WTC11 (cell line): Measurements from ENCODE around the gene RTP5. TPM values are rescaled to one million over a fixed set of nuclear protein-coding genes. Genes with fewer than 3 reads are reported as not detected.

Source experiments
- ATAC-seq: fragments of 200-7000 bp; cut with Tn5 transposase; 2 replicates; pipeline ENCODE4 v1.10.0; 2021; ENCODE audit warnings: mild to moderate bottlenecking, moderate library complexity
- CTCF ChIA-PET: fragments of 300-600 bp; sonication (Branson Sonifier 250); formaldehyde crosslinking; loops from one replicate; lab custom pipeline; 2021; ENCODE audit warnings: antibody characterized with exemption; lab: Charles Lee
- POLR2A ChIA-PET: fragments of 350-600 bp; sonication (Branson Sonifier 250); formaldehyde crosslinking; loops from one replicate; lab custom pipeline; 2021; ENCODE audit warnings: antibody characterized with exemption; lab: Charles Lee
- DNase-seq: peaks from one replicate; pipeline ENCODE4 v3.0.0; 2021; ENCODE audit warnings: low spot score
- H3K27ac Mint-ChIP-seq: 2 replicates; pipeline ENCODE4 v1.8.0; 2021; ENCODE audit warnings: mixed read lengths
- H3K27me3 Mint-ChIP-seq: 2 replicates; pipeline ENCODE4 v1.8.0; 2021; ENCODE audit warnings: low read depth, mild to moderate bottlenecking, moderate library complexity, mixed read lengths
- H3K36me3 Mint-ChIP-seq: 2 replicates; pipeline ENCODE4 v1.8.0; 2021; ENCODE audit warnings: mixed read lengths
- H3K4me1 Mint-ChIP-seq: 2 replicates; pipeline ENCODE4 v1.8.0; 2022; ENCODE audit warnings: mixed read lengths
- H3K4me3 Mint-ChIP-seq: 2 replicates; pipeline ENCODE4 v1.8.0; 2021; ENCODE audit warnings: mild to moderate bottlenecking, moderate library complexity, mixed read lengths
- H3K9me3 Mint-ChIP-seq: 2 replicates; pipeline ENCODE4 v1.8.0; 2021; ENCODE audit warnings: mixed read lengths
- CBFB ChIP-seq: sonication (generic); formaldehyde crosslinking; IDR thresholded peaks from 2 replicates; pipeline ENCODE4 v1.8.1; 2022; ENCODE audit warnings: mild to moderate bottlenecking, low read depth, missing genetic modification reagents
- FOXJ3 ChIP-seq: sonication (generic); formaldehyde crosslinking; IDR thresholded peaks from 2 replicates; pipeline ENCODE4 v1.9.0; 2021; ENCODE audit warnings: missing genetic modification reagents, mild to moderate bottlenecking, borderline replicate concordance
- GRHL2 ChIP-seq: fragments of 250-450 bp; sonication (Bioruptor Pico); IDR thresholded peaks from 2 replicates; pipeline ENCODE4 v1.8.0; 2022; ENCODE audit warnings: mild to moderate bottlenecking, moderate library complexity; ENCODE audit not compliant: insufficient replicate concordance, severe bottlenecking
- GTF2I ChIP-seq: fragments of 250-450 bp; sonication (Bioruptor Pico); conservative IDR thresholded peaks from 2 replicates; pipeline ENCODE4 v1.4.0; 2021; ENCODE audit warnings: mild to moderate bottlenecking
- SOX15 ChIP-seq: fragments of 250-450 bp; sonication (Bioruptor Pico); IDR thresholded peaks from 2 replicates; pipeline ENCODE4 v1.9.0; 2021; ENCODE audit warnings: mild to moderate bottlenecking
- SP1 ChIP-seq: sonication (generic); formaldehyde crosslinking; conservative IDR thresholded peaks from 2 replicates; pipeline ENCODE4 v1.8.1; 2022; ENCODE audit warnings: missing genetic modification reagents
- TCF7 ChIP-seq: sonication (generic); formaldehyde crosslinking; IDR thresholded peaks from 2 replicates; pipeline ENCODE4 v1.8.0; 2022; ENCODE audit warnings: mild to moderate bottlenecking, low read depth, missing genetic modification reagents, moderate library complexity
- TEAD4 ChIP-seq: sonication (generic); formaldehyde crosslinking; IDR thresholded peaks from 2 replicates; pipeline ENCODE4 v1.8.0; 2022; ENCODE audit warnings: mild to moderate bottlenecking, missing genetic modification reagents
- ZNF138 ChIP-seq: sonication (generic); formaldehyde crosslinking; conservative IDR thresholded peaks from 2 replicates; pipeline ENCODE4 v1.8.1; 2022; ENCODE audit warnings: mild to moderate bottlenecking, moderate library complexity, missing genetic modification reagents
- ZNF232 ChIP-seq: sonication (generic); formaldehyde crosslinking; IDR thresholded peaks from 2 replicates; pipeline ENCODE4 v1.8.0; 2022; ENCODE audit warnings: mild to moderate bottlenecking, missing genetic modification reagents
- ZNF396 ChIP-seq: fragments of 250-450 bp; sonication (Bioruptor Pico); IDR thresholded peaks from 2 replicates; pipeline ENCODE4 v1.8.0; 2021; ENCODE audit warnings: mild to moderate bottlenecking, moderate library complexity, borderline replicate concordance
- ZNF416 ChIP-seq: fragments of 250-450 bp; sonication (Bioruptor Pico); IDR thresholded peaks from 2 replicates; pipeline ENCODE4 v1.9.0; 2021; ENCODE audit warnings: mild to moderate bottlenecking, inconsistent platforms
- ZNF423 ChIP-seq: fragments of 250-450 bp; sonication (Bioruptor Pico); IDR thresholded peaks from 2 replicates; pipeline ENCODE4 v2.1.2; 2022; ENCODE audit warnings: mild to moderate bottlenecking, moderate library complexity
- total RNA-seq: library from RNA; stranded (reverse); gene quantifications from 3 replicates; pipeline ENCODE4 v1.2.3, GENCODE V29; 2021
- TF ChIP-seq, protein P1 (sequence below): sonication (generic); formaldehyde crosslinking; IDR thresholded peaks from 2 replicates; pipeline ENCODE4 v1.8.0; 2022; ENCODE audit warnings: mild to moderate bottlenecking, missing genetic modification reagents
- TF ChIP-seq, protein P2 (sequence below): sonication (generic); formaldehyde crosslinking; IDR thresholded peaks from 2 replicates; pipeline ENCODE4 v1.8.1; 2023; ENCODE audit warnings: mild to moderate bottlenecking, missing genetic modification reagents
- TF ChIP-seq, protein P3 (sequence below): sonication (generic); formaldehyde crosslinking; IDR thresholded peaks from 2 replicates; pipeline ENCODE4 v1.8.0; 2022; ENCODE audit warnings: mild to moderate bottlenecking, missing genetic modification reagents
- TF ChIP-seq, protein P4 (sequence below): sonication (generic); formaldehyde crosslinking; IDR thresholded peaks from 2 replicates; pipeline ENCODE4 v1.8.0; 2022; ENCODE audit warnings: missing genetic modification reagents
- TF ChIP-seq, protein P5 (sequence below): sonication (generic); formaldehyde crosslinking; IDR thresholded peaks from 2 replicates; pipeline ENCODE4 v1.8.1; 2023; ENCODE audit warnings: mild to moderate bottlenecking, missing genetic modification reagents, moderate library complexity
- TF ChIP-seq, protein P6 (sequence below): sonication (generic); formaldehyde crosslinking; IDR thresholded peaks from 2 replicates; pipeline ENCODE4 v1.8.1; 2023; ENCODE audit warnings: mild to moderate bottlenecking, missing genetic modification reagents, moderate library complexity

RTP5 gene
- total RNA-seq, 1 experiment from 2014 or later, result not detected

DNA sequence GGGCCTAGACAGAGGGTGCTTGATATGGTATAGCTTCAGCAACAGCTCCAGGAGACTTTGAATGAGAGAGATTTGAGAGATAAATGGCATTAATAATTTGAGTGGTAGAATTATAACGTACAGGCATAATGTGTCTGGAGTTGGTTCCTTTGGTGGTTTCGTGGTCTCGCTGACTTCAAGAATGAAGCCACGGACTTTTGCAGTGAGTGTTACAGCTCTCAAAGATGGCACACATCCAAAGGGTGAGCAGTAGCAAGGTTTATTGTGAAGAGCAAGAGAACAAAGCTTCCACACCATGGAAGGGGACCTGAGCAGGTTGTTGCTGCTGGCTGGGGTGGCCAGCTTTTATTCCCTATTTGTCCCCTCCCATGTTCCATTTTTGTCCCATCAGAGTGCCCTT, 33.9 kb upstream of the RTP5 start:
- DNase-seq (no peak), ATAC-seq (no peak)
- no peak overlapping the region for H3K27ac Mint-ChIP-seq
- CTCF ChIA-PET, result interaction anchor here (1.0 kb wide), 1 partner anchor 71 kb away, joined by 3 read pairs; no protein-coding TSS in a partner anchor
- no peaks in the 10 kb centered on the region for H3K36me3 Mint-ChIP-seq
- POLR2A ChIA-PET, result no interaction called here
- H3K4me3 Mint-ChIP-seq, result no peak overlapping the region
- peaks cover 10% of the 10 kb centered on the region for H3K9me3 Mint-ChIP-seq
- H3K4me1 Mint-ChIP-seq, result peaks cover 6% of the 10 kb centered on the region
- peaks cover 3% of the 10 kb centered on the region; the same call in 1 of the 2 replicates for H3K27me3 Mint-ChIP-seq
- TF ChIP-seq TEAD4 (CRISPR knock-in tag), result no peak
- TF ChIP-seq GTF2I (CRISPR knock-in tag), result no peak
- TF ChIP-seq SP1, result no peak
- TF ChIP-seq ZNF423, result no peak
- TF ChIP-seq, protein P1, sequence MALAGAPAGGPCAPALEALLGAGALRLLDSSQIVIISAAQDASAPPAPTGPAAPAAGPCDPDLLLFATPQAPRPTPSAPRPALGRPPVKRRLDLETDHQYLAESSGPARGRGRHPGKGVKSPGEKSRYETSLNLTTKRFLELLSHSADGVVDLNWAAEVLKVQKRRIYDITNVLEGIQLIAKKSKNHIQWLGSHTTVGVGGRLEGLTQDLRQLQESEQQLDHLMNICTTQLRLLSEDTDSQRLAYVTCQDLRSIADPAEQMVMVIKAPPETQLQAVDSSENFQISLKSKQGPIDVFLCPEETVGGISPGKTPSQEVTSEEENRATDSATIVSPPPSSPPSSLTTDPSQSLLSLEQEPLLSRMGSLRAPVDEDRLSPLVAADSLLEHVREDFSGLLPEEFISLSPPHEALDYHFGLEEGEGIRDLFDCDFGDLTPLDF (CRISPR knock-in tag), result no peak
- TF ChIP-seq ZNF416 (CRISPR knock-in tag), result no peak
- TF ChIP-seq SOX15 (CRISPR knock-in tag), result no peak
- no peak for TF ChIP-seq GRHL2 (CRISPR knock-in tag)
- TF ChIP-seq ZNF138 (CRISPR knock-in tag), result no peak
- no peak for TF ChIP-seq TCF7 (CRISPR knock-in tag)
- TF ChIP-seq, protein P2, sequence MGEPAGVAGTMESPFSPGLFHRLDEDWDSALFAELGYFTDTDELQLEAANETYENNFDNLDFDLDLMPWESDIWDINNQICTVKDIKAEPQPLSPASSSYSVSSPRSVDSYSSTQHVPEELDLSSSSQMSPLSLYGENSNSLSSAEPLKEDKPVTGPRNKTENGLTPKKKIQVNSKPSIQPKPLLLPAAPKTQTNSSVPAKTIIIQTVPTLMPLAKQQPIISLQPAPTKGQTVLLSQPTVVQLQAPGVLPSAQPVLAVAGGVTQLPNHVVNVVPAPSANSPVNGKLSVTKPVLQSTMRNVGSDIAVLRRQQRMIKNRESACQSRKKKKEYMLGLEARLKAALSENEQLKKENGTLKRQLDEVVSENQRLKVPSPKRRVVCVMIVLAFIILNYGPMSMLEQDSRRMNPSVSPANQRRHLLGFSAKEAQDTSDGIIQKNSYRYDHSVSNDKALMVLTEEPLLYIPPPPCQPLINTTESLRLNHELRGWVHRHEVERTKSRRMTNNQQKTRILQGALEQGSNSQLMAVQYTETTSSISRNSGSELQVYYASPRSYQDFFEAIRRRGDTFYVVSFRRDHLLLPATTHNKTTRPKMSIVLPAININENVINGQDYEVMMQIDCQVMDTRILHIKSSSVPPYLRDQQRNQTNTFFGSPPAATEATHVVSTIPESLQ (CRISPR knock-in tag), result no peak
- no peak for TF ChIP-seq FOXJ3 (CRISPR knock-in tag)
- TF ChIP-seq ZNF232 (CRISPR knock-in tag), result no peak
- TF ChIP-seq ZNF396 (CRISPR knock-in tag), result no peak
- TF ChIP-seq, protein P3, sequence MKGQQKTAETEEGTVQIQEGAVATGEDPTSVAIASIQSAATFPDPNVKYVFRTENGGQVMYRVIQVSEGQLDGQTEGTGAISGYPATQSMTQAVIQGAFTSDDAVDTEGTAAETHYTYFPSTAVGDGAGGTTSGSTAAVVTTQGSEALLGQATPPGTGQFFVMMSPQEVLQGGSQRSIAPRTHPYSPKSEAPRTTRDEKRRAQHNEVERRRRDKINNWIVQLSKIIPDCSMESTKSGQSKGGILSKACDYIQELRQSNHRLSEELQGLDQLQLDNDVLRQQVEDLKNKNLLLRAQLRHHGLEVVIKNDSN (CRISPR knock-in tag), result no peak
- TF ChIP-seq, protein P4, sequence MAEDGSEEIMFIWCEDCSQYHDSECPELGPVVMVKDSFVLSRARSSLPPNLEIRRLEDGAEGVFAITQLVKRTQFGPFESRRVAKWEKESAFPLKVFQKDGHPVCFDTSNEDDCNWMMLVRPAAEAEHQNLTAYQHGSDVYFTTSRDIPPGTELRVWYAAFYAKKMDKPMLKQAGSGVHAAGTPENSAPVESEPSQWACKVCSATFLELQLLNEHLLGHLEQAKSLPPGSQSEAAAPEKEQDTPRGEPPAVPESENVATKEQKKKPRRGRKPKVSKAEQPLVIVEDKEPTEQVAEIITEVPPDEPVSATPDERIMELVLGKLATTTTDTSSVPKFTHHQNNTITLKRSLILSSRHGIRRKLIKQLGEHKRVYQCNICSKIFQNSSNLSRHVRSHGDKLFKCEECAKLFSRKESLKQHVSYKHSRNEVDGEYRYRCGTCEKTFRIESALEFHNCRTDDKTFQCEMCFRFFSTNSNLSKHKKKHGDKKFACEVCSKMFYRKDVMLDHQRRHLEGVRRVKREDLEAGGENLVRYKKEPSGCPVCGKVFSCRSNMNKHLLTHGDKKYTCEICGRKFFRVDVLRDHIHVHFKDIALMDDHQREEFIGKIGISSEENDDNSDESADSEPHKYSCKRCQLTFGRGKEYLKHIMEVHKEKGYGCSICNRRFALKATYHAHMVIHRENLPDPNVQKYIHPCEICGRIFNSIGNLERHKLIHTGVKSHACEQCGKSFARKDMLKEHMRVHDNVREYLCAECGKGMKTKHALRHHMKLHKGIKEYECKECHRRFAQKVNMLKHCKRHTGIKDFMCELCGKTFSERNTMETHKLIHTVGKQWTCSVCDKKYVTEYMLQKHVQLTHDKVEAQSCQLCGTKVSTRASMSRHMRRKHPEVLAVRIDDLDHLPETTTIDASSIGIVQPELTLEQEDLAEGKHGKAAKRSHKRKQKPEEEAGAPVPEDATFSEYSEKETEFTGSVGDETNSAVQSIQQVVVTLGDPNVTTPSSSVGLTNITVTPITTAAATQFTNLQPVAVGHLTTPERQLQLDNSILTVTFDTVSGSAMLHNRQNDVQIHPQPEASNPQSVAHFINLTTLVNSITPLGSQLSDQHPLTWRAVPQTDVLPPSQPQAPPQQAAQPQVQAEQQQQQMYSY (CRISPR knock-in tag), result no peak
- TF ChIP-seq, protein P5, sequence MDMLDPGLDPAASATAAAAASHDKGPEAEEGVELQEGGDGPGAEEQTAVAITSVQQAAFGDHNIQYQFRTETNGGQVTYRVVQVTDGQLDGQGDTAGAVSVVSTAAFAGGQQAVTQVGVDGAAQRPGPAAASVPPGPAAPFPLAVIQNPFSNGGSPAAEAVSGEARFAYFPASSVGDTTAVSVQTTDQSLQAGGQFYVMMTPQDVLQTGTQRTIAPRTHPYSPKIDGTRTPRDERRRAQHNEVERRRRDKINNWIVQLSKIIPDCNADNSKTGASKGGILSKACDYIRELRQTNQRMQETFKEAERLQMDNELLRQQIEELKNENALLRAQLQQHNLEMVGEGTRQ, result no peak
- TF ChIP-seq, protein P6, sequence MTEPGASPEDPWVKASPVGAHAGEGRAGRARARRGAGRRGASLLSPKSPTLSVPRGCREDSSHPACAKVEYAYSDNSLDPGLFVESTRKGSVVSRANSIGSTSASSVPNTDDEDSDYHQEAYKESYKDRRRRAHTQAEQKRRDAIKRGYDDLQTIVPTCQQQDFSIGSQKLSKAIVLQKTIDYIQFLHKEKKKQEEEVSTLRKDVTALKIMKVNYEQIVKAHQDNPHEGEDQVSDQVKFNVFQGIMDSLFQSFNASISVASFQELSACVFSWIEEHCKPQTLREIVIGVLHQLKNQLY (CRISPR knock-in tag), result no peak
- no peak for TF ChIP-seq CBFB (CRISPR knock-in tag)
